ENCODE data around the gene PBX3.
"Not testable (repeated sequence)": the region's sequence is repeated elsewhere in the genome, so short reads cannot be mapped to it uniquely, and the experiment has no call there.

The PBX3 gene

GRCh38 chr9:125779220-125779565, 32.0 kb downstream of the PBX3 start:
- DNase-seq: not testable (repeated sequence)

GRCh38 chr9:125782718-125783117, 35.5 kb downstream of the PBX3 start:
- no peak for DNase-seq

GRCh38 chr9:125784286-125785049, 37.3 kb downstream of the PBX3 start:
- no peak for DNase-seq

GRCh38 chr9:125785248-125785751, 38.1 kb downstream of the PBX3 start:
- DNase-seq: no peak

GRCh38 chr9:125787715-125788114, 40.5 kb downstream of the PBX3 start:
- DNase-seq: no peak

GRCh38 chr9:125789196-125789595, 42.0 kb downstream of the PBX3 start:
- no peak for DNase-seq

DNA sequence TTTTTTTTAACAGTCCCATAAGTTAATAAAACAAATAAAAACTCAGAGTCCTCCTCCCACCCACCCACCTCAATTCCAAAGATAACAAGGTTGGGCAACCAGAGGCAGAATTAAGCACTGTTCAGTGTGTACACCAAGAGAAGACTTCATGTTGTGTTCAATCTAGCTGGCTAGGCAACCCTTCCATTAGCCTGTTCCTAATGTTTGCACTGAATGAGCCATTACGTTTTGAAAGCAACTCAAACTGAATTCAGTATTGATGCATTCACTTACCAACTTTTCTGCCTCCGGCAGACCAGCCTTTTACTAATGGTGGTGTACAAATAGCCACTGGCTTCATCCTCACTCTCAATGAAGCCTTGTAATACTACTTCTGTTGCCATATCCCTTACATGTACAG, 47.5 kb downstream of the PBX3 start:
- no peak for DNase-seq

- no peak for DNase-seq
Observed at GRCh38 chr9:125795970-125796596, 48.9 kb downstream of the PBX3 start.

GRCh38 chr9:125797930-125798329, 50.8 kb downstream of the PBX3 start:
- no peak for DNase-seq

- DNase-seq: no peak
Observed at GRCh38 chr9:125803526-125803925, 56.4 kb downstream of the PBX3 start.

DNA sequence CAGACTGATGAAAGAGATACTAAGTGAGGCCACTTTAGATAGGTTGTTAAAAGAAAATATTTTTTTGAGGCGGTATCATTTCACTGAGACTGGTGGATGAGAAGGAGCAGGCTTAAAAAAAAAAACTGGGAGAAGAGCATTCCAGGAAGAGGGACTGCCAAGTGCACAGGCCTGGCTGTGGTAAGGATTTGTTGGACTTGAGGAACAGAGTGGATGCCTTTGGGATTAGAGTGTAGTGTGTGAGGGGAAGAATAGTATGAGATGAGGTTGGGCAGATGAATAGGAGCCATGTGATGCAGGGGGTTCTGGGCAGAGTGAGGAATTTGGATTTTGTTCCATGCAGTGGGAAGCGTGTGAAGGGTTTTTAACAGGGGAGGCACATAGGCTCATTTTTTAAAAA, 57.9 kb downstream of the PBX3 start:
- no peak for DNase-seq

- no peak for DNase-seq
Observed at GRCh38 chr9:125805586-125805985, 58.4 kb downstream of the PBX3 start.

- no peak for DNase-seq
Observed at GRCh38 chr9:125807079-125807478, 59.9 kb downstream of the PBX3 start.

DNA sequence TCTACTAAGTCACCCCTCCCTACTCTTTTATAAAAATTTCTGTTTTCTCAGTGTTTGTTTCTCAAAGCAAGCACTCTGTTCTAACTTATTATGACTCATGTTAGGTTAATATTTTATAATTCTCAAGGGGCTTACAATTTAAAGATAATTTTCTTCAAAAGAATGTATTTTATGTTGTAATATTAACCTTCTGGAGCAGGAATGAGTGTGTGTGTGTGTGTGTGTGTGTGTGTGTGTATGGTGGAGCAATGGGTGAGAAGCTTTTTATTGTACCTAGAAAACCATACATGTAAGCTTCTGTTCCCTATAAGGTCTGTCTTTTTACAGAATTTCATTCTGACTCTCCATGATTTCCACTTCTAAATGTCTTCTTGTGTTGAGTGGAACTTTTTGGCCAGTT, 63.0 kb downstream of the PBX3 start:
- DNase-seq: no peak

DNA sequence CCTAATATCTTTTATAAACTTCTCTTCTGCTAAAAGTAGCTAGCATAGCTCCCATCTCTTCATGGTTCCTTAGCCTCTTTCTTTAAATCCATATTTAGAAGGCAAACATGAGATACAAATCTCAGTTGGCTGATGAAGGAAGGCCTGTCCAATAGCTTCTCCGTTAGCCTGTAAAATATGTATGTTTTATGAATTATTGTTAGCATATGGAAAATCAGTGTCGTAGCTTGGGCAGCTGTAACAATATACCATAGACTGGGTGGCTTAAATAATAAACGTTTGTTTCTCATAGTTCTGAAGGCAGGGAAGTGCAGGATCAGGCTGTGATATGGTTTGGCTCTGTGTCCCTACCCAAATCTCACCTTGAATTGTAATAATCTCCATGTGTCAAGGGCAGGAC, 63.8 kb downstream of the PBX3 start:
- DNase-seq: no peak

GRCh38 chr9:125812403-125812802, 65.2 kb downstream of the PBX3 start:
- no peak for DNase-seq

DNA sequence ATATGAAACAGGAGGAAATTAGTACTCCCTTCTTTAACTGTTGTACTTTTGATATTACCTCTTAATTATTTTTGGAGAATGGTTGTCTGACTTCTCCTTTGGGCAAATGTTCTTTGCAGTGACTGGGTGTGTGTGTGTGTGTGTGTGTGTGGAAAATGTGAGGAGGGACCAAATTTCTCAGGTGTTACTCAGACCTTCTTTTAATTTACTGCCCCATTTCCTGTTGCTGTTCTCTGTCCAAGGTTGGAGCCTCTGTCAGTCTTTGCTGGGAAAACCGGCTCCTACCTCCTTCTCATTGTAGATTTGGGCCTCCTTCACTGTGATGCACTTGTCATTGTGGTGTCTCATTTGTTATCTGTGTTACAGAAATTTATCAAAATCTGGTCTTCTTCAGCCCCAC, 68.4 kb downstream of the PBX3 start:
- DNase-seq: no peak

DNA sequence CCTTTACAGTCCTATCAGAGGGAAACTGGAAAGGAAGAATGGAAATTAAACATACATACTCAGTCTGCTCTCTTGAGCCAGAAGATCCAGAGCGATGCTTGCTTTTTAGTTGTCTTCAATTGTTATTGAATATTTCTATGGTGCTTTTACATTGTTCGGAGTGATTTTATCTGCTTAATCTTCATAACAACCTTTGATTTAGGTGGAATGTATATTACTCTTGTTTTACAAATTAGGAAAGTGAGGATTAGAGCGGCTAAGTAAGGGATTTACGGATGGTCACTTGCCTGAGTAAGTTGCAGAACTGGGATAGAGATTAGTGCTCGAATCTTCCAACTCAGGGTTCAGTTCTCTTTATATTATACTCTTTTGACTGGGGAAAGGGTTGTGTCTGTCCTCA, 69.1 kb downstream of the PBX3 start:
- no peak for DNase-seq

GRCh38 chr9:125820100-125820804, 73.1 kb downstream of the PBX3 start:
- no peak for DNase-seq

DNA sequence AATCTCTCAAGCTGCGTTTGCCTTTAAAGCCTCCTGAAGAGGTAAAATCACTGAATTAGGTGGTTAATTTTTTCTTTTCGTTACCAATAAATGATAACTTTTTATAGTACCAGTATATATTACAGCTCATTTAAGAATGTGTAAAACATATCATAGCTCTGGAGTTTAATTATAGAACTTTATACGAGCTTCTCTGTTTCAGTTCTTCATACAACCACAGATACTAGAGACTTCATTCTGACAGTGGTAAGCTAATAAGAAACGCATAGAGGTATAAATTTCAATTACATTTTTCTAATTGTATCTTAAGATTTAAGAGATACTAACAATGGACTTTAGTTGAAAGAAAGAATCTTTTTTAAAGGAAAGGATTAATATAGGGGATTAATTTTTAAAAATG, 73.9 kb downstream of the PBX3 start:
- no peak for DNase-seq

DNA sequence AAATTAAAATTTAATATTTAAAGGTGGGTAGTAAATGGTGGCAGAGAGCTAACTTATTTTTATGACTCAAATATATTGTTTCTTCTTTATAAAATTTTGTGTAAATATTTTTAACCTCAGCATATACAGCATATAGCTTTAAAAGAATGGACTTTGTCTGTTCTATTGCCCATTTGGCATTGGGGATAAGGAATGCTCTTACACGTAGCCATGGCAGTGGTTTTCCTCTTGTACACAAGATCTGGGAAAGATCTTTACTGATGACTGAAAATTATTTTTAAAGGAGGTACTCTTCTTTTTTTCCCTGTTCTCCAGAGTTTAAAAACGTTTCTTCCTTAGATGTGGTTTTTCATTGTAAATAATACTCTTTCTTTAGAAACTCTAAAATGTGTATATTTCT, 75.0 kb downstream of the PBX3 start:
- DNase-seq: no peak

DNA sequence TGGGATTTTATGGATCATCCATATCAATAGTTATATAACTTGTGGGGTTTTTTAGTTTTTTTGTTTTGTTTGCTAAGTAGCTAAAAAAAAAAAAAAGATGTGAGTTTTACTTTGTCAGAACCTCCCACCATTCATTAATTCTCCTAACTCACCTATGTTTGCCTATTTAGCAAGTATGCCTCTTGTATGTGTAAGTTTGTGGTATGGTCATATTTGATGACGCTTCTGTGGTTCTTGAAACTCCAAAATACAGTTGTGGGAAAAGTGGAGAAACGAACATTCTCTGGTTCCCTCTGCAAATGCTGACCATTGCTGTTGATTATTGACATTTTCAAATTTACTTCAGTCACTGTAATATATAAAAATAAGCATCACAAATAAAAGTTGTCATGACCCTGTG, 75.7 kb downstream of the PBX3 start:
- DNase-seq: no peak

DNA sequence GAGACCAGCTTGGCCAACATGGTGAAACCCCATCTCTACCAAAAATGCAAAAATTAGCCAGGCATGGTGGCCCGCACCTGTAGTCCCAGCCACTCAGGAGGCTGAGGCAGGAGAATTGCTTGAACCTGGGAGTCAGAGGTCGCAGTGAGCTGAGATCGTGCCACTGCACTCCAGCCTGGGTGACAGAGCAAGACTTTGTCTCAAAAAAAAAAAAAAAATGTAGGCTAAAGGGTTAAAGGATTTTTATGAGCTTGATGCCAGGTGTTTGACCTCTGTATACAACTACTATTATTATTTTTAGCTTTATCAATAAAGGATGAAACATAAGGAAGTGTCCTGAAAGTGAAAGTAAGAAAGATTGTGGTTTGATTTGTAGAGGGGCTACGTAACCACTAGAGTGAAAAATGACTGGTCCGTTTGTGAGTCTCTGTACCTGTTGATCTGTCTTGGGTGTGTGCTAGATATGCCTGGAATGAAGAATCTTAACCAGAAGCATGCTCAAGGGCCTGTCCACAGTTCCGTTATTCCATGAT, 76.8 kb downstream of the PBX3 start:
- DNase-seq: not testable (repeated sequence)

DNA sequence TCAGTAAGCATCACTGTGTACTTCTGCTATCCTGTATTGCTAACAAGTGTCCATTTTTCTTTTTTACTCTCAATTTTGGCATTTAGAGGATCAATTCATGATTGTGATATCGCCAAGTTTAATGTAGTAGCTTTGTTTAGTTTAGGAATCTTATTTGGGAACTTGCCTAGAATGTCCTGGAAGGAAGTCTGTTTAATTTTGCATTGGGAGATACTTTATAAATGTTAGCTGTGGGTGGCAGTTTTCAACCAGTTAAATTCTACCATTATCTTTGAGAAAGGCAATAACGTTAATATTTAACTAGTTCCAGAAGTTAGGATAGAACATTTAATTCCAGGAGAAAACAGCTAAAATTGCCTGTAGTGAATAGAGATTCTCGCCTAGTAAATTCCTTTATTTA, 78.6 kb downstream of the PBX3 start:
- no peak for DNase-seq

All from NCI-H1048 (cell line).